ENCODE results near the gene PITHD1.

DNA sequence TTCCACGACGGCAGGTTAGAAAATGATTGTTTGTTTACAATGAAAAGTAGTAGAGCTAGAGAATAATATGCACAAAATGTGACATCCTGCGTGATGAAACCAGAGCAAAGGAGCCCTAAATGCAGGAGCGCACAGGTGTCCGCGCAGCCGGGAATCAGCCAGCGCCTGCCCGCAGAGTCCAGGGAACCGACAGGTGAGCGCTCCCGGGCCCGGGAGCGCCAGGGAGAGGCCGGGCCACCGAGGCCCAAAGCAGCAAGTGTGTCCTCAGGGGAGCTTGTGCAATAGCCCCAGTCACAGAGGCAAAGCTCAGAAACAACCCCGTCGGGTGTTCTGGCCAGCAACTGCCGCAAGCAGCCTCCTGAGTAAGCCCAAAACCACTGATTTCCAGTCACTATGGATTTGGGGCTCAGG, 23.1 kb downstream of the PITHD1 start:
- TF ChIP-seq IRF3 (IDR thresholded peaks at IDR 0.05) (no peak), CTCF (IDR thresholded peaks at IDR 0.05 in 2 of 3, conservative IDR thresholded peaks at IDR 0.05 in 1 of 3; ENCODE audit: control insufficient read depth in 2 of 3, extremely low read depth in 1 of 3, insufficient read depth in 1 of 3, low read depth in 3 of 3, low read length in 3 of 3) (no peak), NRF1 (conservative IDR thresholded peaks at IDR 0.05; ENCODE audit: low read depth, low read length) (no peak), ELK1 (IDR thresholded peaks at IDR 0.05; ENCODE audit: low read depth, low read length) (no peak), YY1 (IDR thresholded peaks at IDR 0.05; ENCODE audit: low read depth, low read length) (no peak)

All from GM12878 (cell line).